Activated CD4-positive, alpha-beta T cell treated with anti-CD3 and anti-CD28 coated beads, Interleukin-2, amount 50 U/mL, for 24 hours (primary cell): ENCODE data around the gene ADAMTSL1.

Source experiments
- DNase-seq, 2 donors: peaks; one replicate each; pipeline ENCODE4 v3.0.0-alpha.2; 2020; ENCODE audit warnings: low read depth in 1 of 2, low spot score in 1 of 2

The ADAMTSL1 gene

DNA sequence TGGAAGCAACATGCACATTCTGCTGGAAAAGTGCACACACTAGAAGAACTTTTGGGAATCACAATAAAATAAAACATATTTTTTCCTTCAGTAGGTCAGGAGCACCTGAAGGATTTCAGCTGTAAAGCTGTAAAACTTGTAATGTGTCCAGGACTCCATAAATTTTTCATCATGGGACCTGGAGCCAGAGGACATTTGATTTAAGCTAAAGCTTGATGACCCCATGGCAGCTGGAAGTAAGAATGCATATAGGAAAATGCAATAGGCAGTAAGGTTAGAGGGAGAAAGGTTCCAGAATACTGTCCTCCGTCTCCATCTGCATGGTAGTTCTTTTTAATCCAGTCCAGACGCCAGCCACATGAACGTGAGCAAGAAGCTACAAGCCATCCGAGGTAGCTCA, 166.0 kb downstream of the ADAMTSL1 start:
- no peak for DNase-seq

DNA sequence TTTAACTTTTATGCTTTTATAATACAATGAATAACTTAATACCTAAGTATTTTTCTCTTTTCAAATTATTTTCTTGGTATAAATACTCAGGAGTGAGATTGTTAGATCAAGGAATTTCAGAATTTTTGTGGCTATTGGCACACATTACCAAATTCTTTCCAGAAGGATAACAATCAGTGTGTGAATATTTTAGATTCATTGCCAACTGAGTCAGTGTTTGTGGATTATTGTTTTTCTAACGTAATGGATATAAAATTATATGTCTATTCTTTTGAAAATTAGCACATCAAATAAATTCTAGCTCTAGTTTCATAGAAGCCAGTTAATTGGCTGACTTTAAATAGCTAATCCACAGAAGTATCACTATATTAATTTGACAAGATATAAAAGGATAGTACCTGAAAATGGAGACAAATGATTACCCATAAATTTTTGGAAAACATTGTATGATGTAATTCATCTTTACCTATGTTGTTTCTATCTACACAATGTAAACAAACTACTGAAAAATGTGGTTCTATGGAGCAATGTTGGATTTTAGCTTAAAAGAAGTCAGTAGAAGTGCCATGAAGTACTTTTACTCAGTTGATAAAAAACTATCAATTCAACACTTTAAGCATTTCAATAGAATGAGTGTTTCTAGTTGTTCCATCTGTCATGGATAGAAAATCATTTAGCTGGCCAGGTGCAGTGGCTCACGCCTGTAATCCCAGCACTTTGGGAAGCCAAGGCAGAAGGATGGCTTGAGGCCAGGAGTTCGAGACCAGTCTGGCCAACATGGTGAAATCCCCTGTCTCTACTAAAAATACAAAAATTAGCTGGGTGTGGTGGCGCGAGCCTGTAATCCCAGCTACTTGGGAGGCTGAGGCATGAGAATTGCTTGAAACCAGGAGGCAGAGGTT, 185.1 kb downstream of the ADAMTSL1 start:
- DNase-seq: no peak

DNA sequence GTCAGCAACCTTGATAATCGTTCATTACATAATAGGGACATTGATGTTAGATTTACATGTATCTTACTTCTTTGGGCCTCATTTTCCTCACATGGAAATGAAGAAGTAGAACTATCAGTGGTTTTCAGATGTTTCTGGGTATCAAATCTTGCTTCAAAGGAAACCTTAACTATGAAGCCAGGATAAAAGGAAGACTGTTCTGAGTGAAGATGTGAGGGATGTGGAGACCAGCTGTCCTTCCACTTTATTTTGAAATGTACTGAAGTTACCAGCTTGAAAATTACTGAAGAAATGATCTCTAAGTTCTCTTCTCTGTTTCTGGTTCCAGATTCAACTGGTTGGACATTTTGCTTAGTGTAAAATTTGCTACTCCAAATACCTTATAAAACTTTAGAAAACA, 186.0 kb downstream of the ADAMTSL1 start:
- no peak for DNase-seq

DNA sequence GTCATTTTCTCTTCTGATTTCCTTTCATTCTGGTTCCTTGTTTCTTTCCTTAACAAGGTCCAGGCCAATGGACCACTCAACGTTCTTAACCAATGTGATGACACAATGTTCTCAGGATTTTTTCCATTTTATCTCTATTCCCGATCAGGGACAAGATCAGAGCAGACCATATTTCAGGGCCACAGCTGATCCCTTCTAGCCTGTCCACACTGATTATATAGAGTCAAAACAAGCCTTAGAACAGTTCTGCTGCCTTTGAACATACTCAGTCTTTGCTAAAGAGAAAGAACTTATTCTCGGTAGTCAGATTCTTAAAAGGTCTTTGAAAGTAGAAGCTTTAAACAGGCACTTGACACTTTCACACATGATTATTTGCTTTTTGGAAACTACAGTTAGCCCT, 188.4 kb downstream of the ADAMTSL1 start:
- DNase-seq: no peak

DNA sequence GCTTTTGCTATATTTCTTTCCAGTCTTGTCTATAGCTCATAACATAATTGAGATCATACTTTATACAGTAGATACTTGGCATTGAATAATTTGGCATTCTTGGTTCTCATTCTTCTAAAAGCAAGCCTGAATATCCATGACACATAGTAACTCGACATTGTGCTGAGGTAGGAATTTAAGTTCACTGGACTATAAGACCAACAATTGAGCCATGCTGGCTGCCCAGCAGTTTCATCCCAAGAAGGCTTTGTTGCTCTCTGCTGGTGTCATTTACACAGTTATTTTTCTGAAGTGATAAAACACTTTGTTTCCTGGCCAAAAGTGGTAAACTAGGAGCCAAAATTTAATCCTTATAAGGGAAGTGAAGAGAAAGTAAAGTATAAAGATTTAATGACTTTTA, 192.0 kb downstream of the ADAMTSL1 start:
- no peak for DNase-seq

DNA sequence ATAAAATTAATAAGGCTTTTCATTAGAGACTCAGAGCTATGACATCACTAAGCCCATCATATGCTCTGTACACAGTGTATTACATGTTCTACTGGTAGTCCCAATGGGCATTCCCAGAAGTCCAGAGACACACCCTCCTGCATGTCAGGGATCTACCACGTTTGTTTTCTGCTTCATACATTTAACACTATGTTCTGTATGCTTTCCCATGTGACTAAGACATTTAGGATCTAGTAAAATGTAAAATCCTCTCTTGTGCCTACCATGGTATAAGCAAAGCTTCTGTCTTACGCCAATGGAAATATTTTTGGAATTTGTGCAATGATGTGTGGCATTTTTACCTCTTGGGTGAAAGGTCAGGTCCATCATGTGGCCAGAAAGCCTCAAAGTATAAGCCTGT, 192.4 kb downstream of the ADAMTSL1 start:
- DNase-seq: no peak

DNA sequence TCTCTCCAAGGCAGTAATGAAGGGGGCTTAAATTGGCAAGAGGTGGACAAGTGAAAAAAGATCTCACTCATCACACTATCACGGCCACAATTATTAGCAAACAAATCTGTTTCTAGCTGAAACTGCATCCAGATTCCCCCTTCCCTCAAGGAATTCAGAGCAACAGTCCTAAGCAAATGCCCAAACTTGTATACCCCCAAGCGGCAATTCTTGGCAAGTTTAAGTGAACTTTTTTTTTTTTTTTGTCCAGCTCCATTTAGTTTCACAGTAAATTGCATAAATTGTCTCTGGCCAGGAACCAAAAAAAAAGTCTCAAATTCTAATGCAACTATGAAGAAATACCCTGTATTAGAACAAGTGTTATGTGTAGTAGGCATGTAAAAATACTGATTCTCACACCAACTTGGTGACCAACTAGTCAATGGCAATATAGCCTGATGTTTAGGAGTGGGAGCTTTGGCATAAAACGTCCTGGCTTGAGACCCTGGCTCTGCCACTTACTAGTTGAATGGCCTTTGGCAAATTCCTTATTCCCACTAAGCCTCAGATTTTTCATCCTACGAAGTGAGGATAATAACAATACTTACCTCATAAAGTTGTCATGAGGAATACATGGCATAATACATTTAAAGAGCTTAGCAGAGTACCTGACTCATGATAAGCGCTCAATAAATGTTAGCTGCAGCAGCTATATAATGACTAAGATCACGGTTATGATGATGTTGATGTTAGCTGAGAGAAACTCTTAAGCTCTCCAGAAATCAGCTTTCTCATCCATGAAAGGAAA, 193.2 kb downstream of the ADAMTSL1 start:
- no peak for DNase-seq

DNA sequence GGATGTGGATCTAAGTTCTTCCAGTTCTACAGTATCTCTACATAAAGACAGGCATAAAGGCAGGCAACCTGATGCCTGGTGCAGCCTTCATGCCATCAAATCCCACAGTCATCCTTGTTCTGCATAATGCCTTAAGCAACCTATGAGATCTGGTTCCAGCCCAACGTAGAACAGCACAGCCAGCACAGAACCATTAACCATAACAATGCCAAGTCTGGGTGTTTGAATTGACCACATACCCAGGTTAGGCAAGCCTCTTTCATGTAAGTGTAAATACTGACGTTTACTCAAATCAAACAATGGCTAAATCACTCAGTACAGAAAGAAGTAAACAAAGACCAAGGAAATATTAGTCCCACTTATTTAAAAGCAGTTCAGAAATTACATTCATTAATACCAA, 195.0 kb downstream of the ADAMTSL1 start:
- no peak for DNase-seq

DNA sequence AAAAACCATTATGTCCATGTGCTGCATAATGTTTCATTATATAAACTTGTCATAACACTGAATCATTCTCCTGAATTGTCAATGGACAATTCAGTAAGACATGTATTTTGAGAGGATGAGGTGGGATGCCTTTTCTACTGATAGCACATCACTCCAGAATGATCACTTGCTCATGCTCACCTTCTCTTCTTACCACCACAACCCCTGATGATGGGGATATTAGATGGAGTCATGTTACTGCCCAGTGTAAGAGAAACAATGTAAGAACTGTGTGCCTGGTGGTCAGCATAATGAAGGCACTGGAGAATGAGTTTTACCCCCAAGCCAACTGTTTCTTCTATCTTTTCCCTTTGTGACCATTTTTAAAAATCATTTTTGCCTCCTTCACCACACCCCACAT, 198.8 kb downstream of the ADAMTSL1 start:
- DNase-seq: no peak

DNA sequence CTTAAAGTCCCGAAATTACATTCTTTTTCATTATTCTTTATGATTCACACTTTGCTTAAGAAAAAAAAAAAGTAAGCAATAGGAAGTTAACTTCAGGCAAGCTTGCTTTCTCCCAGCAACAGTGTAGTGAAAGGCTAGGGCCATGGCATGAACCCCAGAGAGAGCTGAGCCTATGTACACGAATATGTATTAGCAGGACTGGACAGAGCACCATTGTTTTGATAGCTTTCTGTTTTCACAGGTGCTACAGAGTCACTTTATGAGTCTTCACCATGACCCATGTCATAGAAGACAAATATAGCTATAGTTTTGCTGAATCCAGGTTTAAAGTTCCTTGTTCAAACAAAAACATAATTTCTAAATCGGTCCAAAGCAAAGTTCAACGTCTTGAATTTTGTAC, 199.2 kb downstream of the ADAMTSL1 start:
- no peak for DNase-seq

DNA sequence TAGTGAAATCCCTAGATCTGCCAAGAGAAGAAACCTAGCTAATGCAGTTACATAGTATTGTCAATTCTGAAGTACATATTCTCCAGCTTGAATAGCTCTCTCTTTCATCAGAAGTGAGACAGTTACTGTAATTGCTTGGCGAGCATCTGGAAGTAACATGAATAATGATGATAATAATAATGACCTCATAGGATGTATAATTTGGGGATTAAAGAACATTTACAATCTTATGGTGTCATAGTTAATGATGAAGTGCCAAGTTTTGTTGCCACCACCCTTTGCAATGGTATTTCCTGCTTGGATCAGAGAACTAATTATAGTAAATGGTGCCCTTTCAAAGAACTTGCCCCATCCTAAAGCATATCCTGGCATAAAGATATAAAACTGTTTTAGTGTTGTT, 201.4 kb downstream of the ADAMTSL1 start:
- DNase-seq: no peak

DNA sequence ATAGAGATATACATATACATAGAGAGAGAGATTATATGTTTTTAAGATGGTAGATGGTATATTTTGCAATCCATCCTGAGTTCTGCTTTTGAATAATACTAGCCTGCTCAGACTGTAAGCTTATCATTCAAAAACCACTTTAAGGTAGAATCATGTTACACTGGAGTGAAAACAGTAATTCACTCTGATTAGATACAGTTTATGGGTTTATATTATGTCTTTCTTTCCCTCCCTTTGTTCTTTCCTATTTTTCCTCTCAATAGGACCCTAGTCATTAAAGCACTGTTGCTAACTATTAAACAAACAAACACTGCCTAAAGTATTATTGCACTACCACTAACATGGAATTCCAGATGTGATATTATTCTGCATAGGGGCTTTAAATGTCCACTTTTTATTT, 202.0 kb downstream of the ADAMTSL1 start:
- no peak for DNase-seq

DNA sequence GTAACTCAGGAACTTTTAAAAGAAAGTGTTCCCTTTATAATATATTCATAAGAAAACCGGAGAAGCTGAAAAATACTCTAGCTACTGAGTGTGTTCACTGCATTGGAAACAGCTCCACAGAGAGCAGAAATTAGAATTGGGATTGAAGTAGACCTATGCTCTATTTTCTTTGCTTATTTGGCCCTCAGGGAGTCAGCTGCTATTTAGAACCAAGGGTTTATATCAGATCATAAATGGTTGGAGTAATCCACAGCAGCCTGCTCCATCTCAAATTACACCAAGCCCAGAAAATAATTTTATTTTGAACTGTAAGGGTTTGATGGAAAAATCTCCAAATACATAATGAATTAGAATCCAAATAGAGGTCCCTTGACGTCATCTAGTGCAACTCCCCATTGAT, 202.6 kb downstream of the ADAMTSL1 start:
- DNase-seq: no peak

DNA sequence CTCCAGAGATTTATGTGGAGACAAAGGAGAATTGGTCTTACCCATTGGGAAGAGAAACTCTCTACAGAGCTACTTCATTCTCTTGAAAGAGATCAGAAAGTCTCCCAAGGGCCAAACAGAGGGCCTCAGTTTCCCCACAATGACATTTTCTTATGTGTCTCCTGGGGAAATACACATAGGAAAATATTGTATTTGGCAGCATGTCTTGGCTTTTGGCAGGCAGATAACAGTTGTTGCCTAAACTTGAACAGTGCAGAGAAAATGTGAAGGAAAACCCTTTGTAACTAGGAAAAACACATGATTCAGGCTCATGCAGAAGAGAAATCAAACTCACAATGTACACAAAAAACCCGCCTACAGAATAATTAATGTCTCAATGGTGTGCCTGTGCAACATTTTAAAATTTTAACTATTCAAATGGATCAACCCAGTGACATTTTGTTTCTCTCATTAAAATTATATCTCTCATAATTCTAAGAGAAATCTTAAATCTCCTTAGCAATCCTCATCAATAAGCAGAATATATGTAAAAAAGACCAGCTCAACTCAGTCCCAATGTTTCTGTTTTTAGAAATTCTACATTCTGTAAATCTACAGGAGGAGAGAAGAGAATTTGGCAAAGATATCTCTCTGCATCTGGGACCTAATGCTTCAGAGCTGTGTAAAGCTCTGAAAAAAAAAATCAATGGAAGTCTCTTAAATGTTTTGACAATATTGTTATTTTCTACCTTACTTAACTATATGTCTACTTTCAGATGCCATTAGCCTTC, 205.1 kb downstream of the ADAMTSL1 start:
- no peak for DNase-seq

DNA sequence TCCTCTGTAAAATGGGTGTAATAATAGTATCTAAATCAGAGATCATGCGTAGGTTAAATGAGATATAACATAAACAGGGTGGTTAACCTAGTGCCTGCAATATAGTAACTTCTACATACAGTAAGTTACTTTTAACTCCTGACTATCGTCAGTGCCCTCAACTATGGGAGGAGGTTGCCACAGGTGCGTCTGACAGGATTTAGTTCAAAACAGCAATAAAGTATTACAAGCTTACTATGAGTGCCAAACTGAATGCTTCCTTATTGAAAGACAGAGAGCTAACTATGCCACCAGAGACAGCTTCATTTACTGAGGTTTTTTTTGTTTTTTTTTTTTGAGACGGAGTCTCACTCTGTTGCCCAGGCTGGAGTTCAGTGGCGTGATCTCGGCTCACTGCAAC, 209.0 kb downstream of the ADAMTSL1 start:
- DNase-seq: no peak

DNA sequence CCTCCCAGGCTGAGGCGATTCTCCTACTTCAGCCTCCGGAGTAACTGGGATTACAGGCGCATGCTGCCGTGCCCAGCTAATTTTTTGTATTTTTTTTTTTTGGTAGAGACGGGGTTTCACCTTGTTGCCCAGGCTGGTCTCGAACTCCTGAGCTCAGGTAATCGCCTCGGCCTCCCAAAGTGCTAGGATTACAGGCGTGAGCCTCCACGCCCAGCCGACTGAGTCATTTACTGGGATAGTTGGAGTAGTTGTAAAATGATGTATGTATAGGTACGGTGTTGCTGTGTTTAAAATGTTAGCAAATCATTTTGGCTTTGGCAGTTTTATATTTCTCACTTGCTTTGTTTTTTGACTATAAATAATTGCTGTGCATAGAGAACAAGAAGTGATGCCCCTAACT, 209.4 kb downstream of the ADAMTSL1 start:
- no peak for DNase-seq

DNA sequence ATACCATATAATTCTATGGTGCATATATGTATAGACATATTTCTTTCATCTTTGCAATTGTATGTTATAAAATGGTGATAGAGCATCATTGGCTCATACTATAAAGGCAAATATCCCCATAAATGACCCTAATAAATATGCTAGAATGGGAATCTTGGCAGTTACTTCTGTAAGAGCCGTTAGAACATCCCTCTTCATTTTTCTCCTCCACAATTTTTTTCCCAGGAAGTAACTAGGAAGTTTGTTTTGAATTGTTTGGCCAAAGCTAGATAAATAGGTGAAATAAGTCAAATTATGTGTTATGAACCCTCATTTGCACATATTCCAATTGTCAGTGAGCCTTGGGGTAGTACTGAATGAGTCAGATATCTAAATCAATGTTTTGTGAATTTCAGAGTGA, 209.9 kb downstream of the ADAMTSL1 start:
- DNase-seq: no peak

DNA sequence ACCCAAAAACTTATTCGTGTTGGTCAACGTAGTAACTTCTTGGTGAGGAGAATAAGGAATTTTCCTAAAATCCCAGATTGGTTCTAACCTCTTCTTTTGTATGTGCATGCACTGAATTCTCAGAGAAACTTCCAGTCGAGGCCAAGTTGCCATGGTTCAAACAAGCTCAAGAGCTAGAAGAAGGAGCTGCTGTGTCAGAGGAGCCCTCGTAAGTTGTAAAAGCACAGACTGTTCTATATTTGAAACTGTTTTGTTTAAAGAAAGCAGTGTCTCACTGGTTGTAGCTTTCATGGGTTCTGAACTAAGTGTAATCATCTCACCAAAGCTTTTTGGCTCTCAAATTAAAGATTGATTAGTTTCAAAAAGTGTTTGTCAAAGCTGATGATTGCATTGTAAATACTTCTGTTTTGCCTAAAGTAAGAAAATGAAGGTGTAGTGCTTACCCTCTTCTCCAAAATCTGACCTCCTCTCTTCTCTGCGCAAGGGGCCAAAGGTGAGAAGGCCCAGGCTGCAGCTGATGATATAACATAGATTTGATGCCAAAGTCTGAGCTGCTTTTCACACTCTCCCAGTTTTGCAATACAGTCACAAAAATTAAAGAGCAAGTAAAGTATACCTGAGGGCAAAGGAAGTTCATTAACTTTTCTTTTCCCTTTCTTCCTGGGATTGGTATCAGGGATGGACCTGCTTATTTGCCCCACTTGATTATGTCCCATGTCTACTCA, 210.8 kb downstream of the ADAMTSL1 start:
- no peak for DNase-seq

DNA sequence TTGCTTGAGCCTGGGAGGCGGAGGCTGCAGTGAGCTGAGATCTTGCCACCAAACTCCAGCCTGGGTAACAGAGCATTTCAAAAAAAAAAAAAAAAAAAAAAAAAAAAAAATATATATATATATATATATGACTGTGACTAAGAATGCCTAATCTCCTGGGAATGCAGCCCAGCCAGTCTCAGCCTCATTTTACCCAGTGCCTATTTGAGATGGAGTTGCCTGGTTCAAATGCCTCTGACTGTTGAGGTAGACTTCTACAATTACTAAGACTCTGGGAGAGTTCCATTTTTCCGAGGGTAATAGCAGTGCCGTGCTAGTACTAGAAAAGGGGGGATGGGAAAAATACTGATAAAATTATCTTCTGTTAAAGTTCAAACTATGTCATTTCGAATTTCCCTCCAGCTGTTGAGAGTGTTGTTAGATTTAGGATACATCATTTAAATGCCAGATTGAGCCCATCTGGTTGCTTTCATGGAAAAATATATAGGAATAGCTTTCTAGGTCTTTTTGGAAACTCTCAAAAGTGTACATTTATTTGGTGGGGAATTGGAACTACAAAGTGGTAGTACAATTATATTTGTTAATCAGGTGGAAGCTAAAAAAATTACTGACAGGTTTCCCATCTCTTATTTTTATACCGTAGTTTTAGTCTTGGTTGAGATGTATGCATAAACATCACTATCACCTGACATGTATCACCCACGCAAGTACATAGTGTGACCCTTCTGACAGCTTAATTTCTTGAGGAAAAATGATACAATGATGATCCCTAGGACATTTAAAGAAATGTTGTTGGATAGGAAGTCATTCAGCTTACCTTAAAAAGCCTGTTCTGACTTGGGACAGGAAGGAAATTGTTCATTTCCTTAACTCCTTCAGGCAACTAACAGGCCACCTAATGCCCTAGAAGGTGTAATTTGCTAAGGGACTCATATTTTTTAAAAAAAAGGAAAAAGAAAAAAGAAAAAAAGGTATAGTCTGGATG, 214.9 kb downstream of the ADAMTSL1 start:
- no peak for DNase-seq

DNA sequence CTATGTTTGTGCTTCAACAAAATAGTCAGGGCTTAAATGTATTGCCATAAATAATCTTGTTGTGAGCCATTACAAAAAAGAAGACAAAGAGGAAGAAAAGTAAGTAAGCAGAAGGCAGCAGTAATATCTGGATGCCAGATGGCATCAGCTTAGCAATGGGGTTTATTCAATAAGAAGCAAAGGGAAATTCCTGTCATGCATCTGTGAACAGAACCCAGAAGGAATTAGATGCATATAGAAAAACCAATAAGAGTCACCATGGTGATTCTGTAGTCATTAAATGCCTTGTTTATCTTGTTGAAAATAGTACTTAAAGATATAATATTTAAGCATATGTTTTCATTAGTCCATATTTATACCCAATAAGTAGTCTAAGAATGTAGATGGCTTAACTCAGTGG, 216.0 kb downstream of the ADAMTSL1 start:
- DNase-seq: no peak
